Measurements from ENCODE around the gene INTU. TPM values are rescaled to one million over a fixed set of nuclear protein-coding genes. Genes with fewer than 3 reads are reported as not detected.
"Not testable (repeated sequence)": the region's sequence is repeated elsewhere in the genome, so short reads cannot be mapped to it uniquely, and the experiment has no call there.

INTU gene
- total RNA-seq, 1 donor from 2014 or later = 21.9 TPM

- no peak overlapping the region for H2AFZ ChIP-seq (ENCODE audit: low read depth, low read length)
Measured at GRCh38 chr4:127643791-127644190, 11.0 kb downstream of the INTU start.

DNA sequence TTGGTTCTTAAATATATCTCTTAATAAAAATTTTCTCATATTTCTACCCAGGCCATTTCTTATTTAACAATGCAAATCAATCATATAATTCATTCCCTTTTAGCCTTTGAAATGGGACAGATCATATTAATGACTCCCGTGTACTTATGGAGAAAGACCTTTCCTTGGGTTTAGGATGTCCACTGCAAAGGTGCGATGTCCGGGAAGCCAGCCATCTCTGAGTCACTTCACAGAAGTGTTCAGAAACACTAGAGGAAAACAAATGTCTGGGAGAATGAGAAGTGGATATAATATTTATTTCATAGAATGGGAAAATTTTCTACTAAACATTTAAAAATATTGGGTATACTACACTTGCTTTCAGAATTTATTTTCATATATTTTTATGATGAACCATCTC lies 15.3 kb downstream of the INTU start:
- H3K27ac Mint-ChIP-seq (ENCODE audit: unreplicated experiment) = no peak overlapping the region
- no peak overlapping the region for H2AFZ ChIP-seq (ENCODE audit: low read depth, low read length)
- no peak for FAIRE-seq
- no peak for TF ChIP-seq CTCF (IDR thresholded peaks at IDR 0.05; ENCODE audit: insufficient read depth, low read depth, low read length)
- TF ChIP-seq EZH2 (IDR thresholded peaks at IDR 0.05; ENCODE audit: insufficient read depth, low read length) = no peak
- no peaks in the 10 kb centered on the region for H4K20me1 ChIP-seq (ENCODE audit: insufficient read depth, low read length)
- no peaks in the 10 kb centered on the region for H3K4me1 ChIP-seq (ENCODE audit: insufficient read depth, low read length)
- H3K4me2 ChIP-seq (ENCODE audit: low read length) = no peak overlapping the region
- H3K4me3 Mint-ChIP-seq (ENCODE audit: unreplicated experiment) = no peak overlapping the region
- no peak overlapping the region for H3K9ac ChIP-seq (ENCODE audit: low read length)
- no peak for DNase-seq (ENCODE audit: low read depth)
- H3K4me3 ChIP-seq (ENCODE audit: insufficient read depth, low read depth, low read length) = no peak overlapping the region
- H3K4me1 Mint-ChIP-seq (ENCODE audit: low read depth, unreplicated experiment) = no peaks in the 10 kb centered on the region
- H3K9me3 ChIP-seq (ENCODE audit: insufficient read depth, low read depth, low read length) = no peaks in the 10 kb centered on the region
- peaks cover 7% of the 10 kb centered on the region for H3K79me2 ChIP-seq (ENCODE audit: insufficient read depth, low read length)
- peaks cover 23% of the 10 kb centered on the region for H3K36me3 Mint-ChIP-seq (ENCODE audit: low read depth, unreplicated experiment)
- H3K36me3 ChIP-seq (ENCODE audit: insufficient read depth, low read length) = peaks cover 7% of the 10 kb centered on the region
- H3K27me3 ChIP-seq (ENCODE audit: insufficient read depth, low read length) = no peaks in the 10 kb centered on the region
- peaks cover 2% of the 10 kb centered on the region for H3K9me3 Mint-ChIP-seq (ENCODE audit: unreplicated experiment)
- no peak overlapping the region for H3K27ac ChIP-seq (ENCODE audit: low read depth, low read length)
- no peaks in the 10 kb centered on the region for H3K27me3 Mint-ChIP-seq (ENCODE audit: low read depth, unreplicated experiment)

More at GRCh38 chr4:127643791-127644190, 11.0 kb downstream of the INTU start:
- Histone ChIP-seq H3K36me3 (ENCODE audit: insufficient read depth, low read length) (peaks cover 7% of the 10 kb centered on the region), H3K4me2 (ENCODE audit: low read length) (no peak overlapping the region), H3K4me3 (ENCODE audit: insufficient read depth, low read depth, low read length) (no peak overlapping the region), H3K27me3 (ENCODE audit: insufficient read depth, low read length) (no peaks in the 10 kb centered on the region), H4K20me1 (ENCODE audit: insufficient read depth, low read length) (peaks cover 6% of the 10 kb centered on the region), H3K27ac (ENCODE audit: low read depth, low read length) (no peak overlapping the region), H3K9ac (ENCODE audit: low read length) (no peak overlapping the region), H3K79me2 (ENCODE audit: insufficient read depth, low read length) (peaks cover 1% of the 10 kb centered on the region), H3K9me3 (ENCODE audit: insufficient read depth, low read depth, low read length) (no peaks in the 10 kb centered on the region), H3K4me1 (ENCODE audit: insufficient read depth, low read length) (no peaks in the 10 kb centered on the region)
- TF ChIP-seq EZH2 (IDR thresholded peaks at IDR 0.05; ENCODE audit: insufficient read depth, low read length) (no peak), CTCF (IDR thresholded peaks at IDR 0.05; ENCODE audit: insufficient read depth, low read depth, low read length) (no peak)
- peaks cover 2% of the 10 kb centered on the region for H3K9me3 Mint-ChIP-seq (ENCODE audit: unreplicated experiment)
- H3K4me3 Mint-ChIP-seq (ENCODE audit: unreplicated experiment) = no peak overlapping the region
- peaks cover 23% of the 10 kb centered on the region for H3K36me3 Mint-ChIP-seq (ENCODE audit: low read depth, unreplicated experiment)
- FAIRE-seq (no peak), DNase-seq (ENCODE audit: low read depth) (peak; percentile 71)
- no peaks in the 10 kb centered on the region for H3K27me3 Mint-ChIP-seq (ENCODE audit: low read depth, unreplicated experiment)
- H3K4me1 Mint-ChIP-seq (ENCODE audit: low read depth, unreplicated experiment) = peaks cover 17% of the 10 kb centered on the region
- no peak overlapping the region for H3K27ac Mint-ChIP-seq (ENCODE audit: unreplicated experiment)

- H3K9ac ChIP-seq (ENCODE audit: low read length); H3K79me2 ChIP-seq (ENCODE audit: insufficient read depth, low read length); FAIRE-seq; H3K4me1 Mint-ChIP-seq (ENCODE audit: low read depth, unreplicated experiment); H3K4me3 Mint-ChIP-seq (ENCODE audit: unreplicated experiment); H3K4me3 ChIP-seq (ENCODE audit: insufficient read depth, low read depth, low read length); H4K20me1 ChIP-seq (ENCODE audit: insufficient read depth, low read length); H3K27ac Mint-ChIP-seq (ENCODE audit: unreplicated experiment); H3K9me3 ChIP-seq (ENCODE audit: insufficient read depth, low read depth, low read length); H3K4me1 ChIP-seq (ENCODE audit: insufficient read depth, low read length); H3K4me2 ChIP-seq (ENCODE audit: low read length); H3K27me3 ChIP-seq (ENCODE audit: insufficient read depth, low read length); DNase-seq (ENCODE audit: low read depth); H3K27me3 Mint-ChIP-seq (ENCODE audit: low read depth, unreplicated experiment); H3K36me3 ChIP-seq (ENCODE audit: insufficient read depth, low read length); H2AFZ ChIP-seq (ENCODE audit: low read depth, low read length); H3K9me3 Mint-ChIP-seq (ENCODE audit: unreplicated experiment); H3K27ac ChIP-seq (ENCODE audit: low read depth, low read length): not testable (repeated sequence)
- H3K36me3 Mint-ChIP-seq (ENCODE audit: low read depth, unreplicated experiment) = peaks cover 12% of the 10 kb centered on the region
Measured at GRCh38 chr4:127655590-127655989, 22.8 kb downstream of the INTU start.

All from astrocyte (in vitro differentiated cells and primary cell).